ENCODE measurements around the gene GRIK1.

The GRIK1 gene

GRCh38 chr21:29887313-29888009, 52.3 kb downstream of the GRIK1 start:
- Histone ChIP-seq H3K4me3 (ENCODE audit: low read depth in 1 of 2, low read length in 2 of 2) (no peak overlapping the region), H3K27ac (ENCODE audit: low read length) (no peak overlapping the region), H3K36me3 (ENCODE audit: insufficient read depth, low read length) (no peaks in the 10 kb centered on the region), H3K79me2 (ENCODE audit: insufficient read depth, low read length) (no peaks in the 10 kb centered on the region), H2AFZ (ENCODE audit: low read depth, low read length) (no peak overlapping the region), H3K27me3 (ENCODE audit: insufficient read depth, low read length, poor library complexity) (peaks cover 3% of the 10 kb centered on the region), H4K20me1 (ENCODE audit: insufficient read depth, low read length) (no peaks in the 10 kb centered on the region), H3K4me1 (ENCODE audit: insufficient read depth, low read length) (no peaks in the 10 kb centered on the region), H3K4me2 (ENCODE audit: insufficient read depth, low read length) (no peak overlapping the region), H3K9ac (ENCODE audit: low read depth, low read length) (no peak overlapping the region), H3K9me3 (ENCODE audit: insufficient read depth, low read length, severe bottlenecking) (no peaks in the 10 kb centered on the region)
- DNase-seq: no peak
- TF ChIP-seq CTCF (IDR thresholded peaks at IDR 0.05; ENCODE audit: borderline replicate concordance, extremely low read depth, low read length, poor library complexity, severe bottlenecking) (no peak), EZH2 (IDR thresholded peaks at IDR 0.05; ENCODE audit: borderline replicate concordance, low read depth, low read length, severe bottlenecking) (no peak)
- no peak for ATAC-seq (ENCODE audit: insufficient read depth, low read depth)

GRCh38 chr21:29885491-29885890, 54.3 kb downstream of the GRIK1 start:
- Histone ChIP-seq H3K9ac (ENCODE audit: low read depth, low read length) (no peak overlapping the region), H4K20me1 (ENCODE audit: insufficient read depth, low read length) (no peaks in the 10 kb centered on the region), H3K36me3 (ENCODE audit: insufficient read depth, low read length) (no peaks in the 10 kb centered on the region), H3K27ac (ENCODE audit: low read length) (no peak overlapping the region), H2AFZ (ENCODE audit: low read depth, low read length) (no peak overlapping the region), H3K4me3 (ENCODE audit: low read depth in 1 of 2, low read length in 2 of 2) (no peak overlapping the region), H3K4me1 (ENCODE audit: insufficient read depth, low read length) (no peaks in the 10 kb centered on the region), H3K9me3 (ENCODE audit: insufficient read depth, low read length, severe bottlenecking) (no peaks in the 10 kb centered on the region), H3K27me3 (ENCODE audit: insufficient read depth, low read length, poor library complexity) (peaks cover 3% of the 10 kb centered on the region), H3K79me2 (ENCODE audit: insufficient read depth, low read length) (no peaks in the 10 kb centered on the region), H3K4me2 (ENCODE audit: insufficient read depth, low read length) (no peak overlapping the region)
- TF ChIP-seq EZH2 (IDR thresholded peaks at IDR 0.05; ENCODE audit: borderline replicate concordance, low read depth, low read length, severe bottlenecking): no peak
- no peak for TF ChIP-seq CTCF (IDR thresholded peaks at IDR 0.05; ENCODE audit: borderline replicate concordance, extremely low read depth, low read length, poor library complexity, severe bottlenecking)
- no peak for ATAC-seq (ENCODE audit: insufficient read depth, low read depth)
- no peak for DNase-seq

GRCh38 chr21:29875873-29876272, 63.9 kb downstream of the GRIK1 start:
- Histone ChIP-seq H3K27ac (ENCODE audit: low read length) (no peak overlapping the region), H3K9ac (ENCODE audit: low read depth, low read length) (no peak overlapping the region), H3K4me3 (ENCODE audit: low read depth in 1 of 2, low read length in 2 of 2) (no peak overlapping the region), H3K4me1 (ENCODE audit: insufficient read depth, low read length) (no peaks in the 10 kb centered on the region), H3K79me2 (ENCODE audit: insufficient read depth, low read length) (no peaks in the 10 kb centered on the region), H3K27me3 (ENCODE audit: insufficient read depth, low read length, poor library complexity) (no peaks in the 10 kb centered on the region), H3K36me3 (ENCODE audit: insufficient read depth, low read length) (no peaks in the 10 kb centered on the region), H2AFZ (ENCODE audit: low read depth, low read length) (no peak overlapping the region), H3K9me3 (ENCODE audit: insufficient read depth, low read length, severe bottlenecking) (no peaks in the 10 kb centered on the region), H3K4me2 (ENCODE audit: insufficient read depth, low read length) (no peak overlapping the region), H4K20me1 (ENCODE audit: insufficient read depth, low read length) (no peaks in the 10 kb centered on the region)
- DNase-seq: no peak
- TF ChIP-seq CTCF (IDR thresholded peaks at IDR 0.05; ENCODE audit: borderline replicate concordance, extremely low read depth, low read length, poor library complexity, severe bottlenecking) (no peak), EZH2 (IDR thresholded peaks at IDR 0.05; ENCODE audit: borderline replicate concordance, low read depth, low read length, severe bottlenecking) (no peak)
- no peak for ATAC-seq (ENCODE audit: insufficient read depth, low read depth)
